Body of pancreas (tissue), 4 donors: ENCODE results near the gene SH3RF2. TPM values are rescaled to one million over a fixed set of nuclear protein-coding genes. Genes with fewer than 3 reads are reported as not detected.

ENCODE experiments used
- ATAC-seq: fragments of 150-250 bp; one replicate; pipeline ENCODE4 v1.9.1; 2016
- DNase-seq, 4 donors: peaks; one replicate each; pipeline ENCODE4 v3.0.0-alpha.2; 2019
- H3K27ac ChIP-seq, 4 donors: fragments of 200-600 bp; sonication (generic); 1 replicate in 3 of 4; 2 replicates in 1 of 4; pipeline versions ENCODE4 v1.5.1 to v1.6.1; 2016 to 2019; ENCODE audit warnings: mild to moderate bottlenecking in 1 of 4, mixed read lengths in 1 of 4, moderate library complexity in 1 of 4
- H3K27me3 ChIP-seq, 2 donors: fragments of 200-600 bp; sonication (generic); one replicate each; pipeline ENCODE4 v1.6.0; 2016; ENCODE audit warnings: mild to moderate bottlenecking in 1 of 2
- H3K36me3 ChIP-seq, 2 donors: fragments of 200-600 bp; sonication (generic); replicated peaks in 1 of 2; 2 replicates each; pipeline ENCODE4 v1.5.1; 2016; ENCODE audit warnings: low read depth in 2 of 2; ENCODE audit not compliant: insufficient read depth in 1 of 2
- H3K4me1 ChIP-seq: fragments of 200-600 bp; sonication (generic); one replicate; pipeline ENCODE4 v1.6.0; 2016
- H3K4me3 ChIP-seq, 2 donors: fragments of 200-600 bp; sonication (generic); 1 replicate in 1 of 2; 2 replicates in 1 of 2; pipeline ENCODE4 v1.5.1; 2016 to 2019
- H3K9me3 ChIP-seq, 3 donors: fragments of 200-600 bp; sonication (generic); 1 replicate in 2 of 3; 2 replicates in 1 of 3; pipeline ENCODE4 v1.5.1; 2016
- POLR2A ChIP-seq, 3 donors: fragments of 450-650 bp; IDR thresholded peaks; one replicate each; pipeline ENCODE4 v1.6.1; 2016; ENCODE audit warnings: antibody characterized with exemption in 3 of 3, mild to moderate bottlenecking in 2 of 3
- WGBS, 2 donors: methylation state at CpG; one replicate each; pipeline ENCODE4 v1.1.5; 2017; 5-methylcytosine and 5-hydroxymethylcytosine counted together
- intact Hi-C: fragments of 100-400 bp; cut with DNase I; formaldehyde crosslinking; loops from one replicate; pipeline ENCODE4 v1.15.1; 2023
- total RNA-seq, 2 donors: library from RNA; depleted of rRNA; stranded (reverse); fragments of >200 nt; gene quantifications; one replicate each; pipeline ENCODE4 v1.1.0, GENCODE V29; 2016
- TF ChIP-seq, protein P1 (sequence below), 7 experiments: fragments of 450-650 bp in 4 of 7; fragments of 200-600 bp in 3 of 7; sonication (generic) in 3 of 7; IDR thresholded peaks; one replicate each; pipeline ENCODE4 v1.5.1; 2016 to 2019; ENCODE audit warnings: antibody characterized with exemption in 7 of 7

The SH3RF2 gene
- total RNA-seq, 2 donors from 2014 or later: 14.8 to 25.7 TPM

GRCh38 chr5:146055432-146055831 lies 119.1 kb downstream of the SH3RF2 start:
- Histone ChIP-seq H3K4me3 (no peak overlapping the region), H3K9me3 (no peaks in the 10 kb centered on the region), H3K36me3 (peaks cover 0 to 1% of the 10 kb centered on the region in 2 donors), H3K27me3 (no peaks in the 10 kb centered on the region), H3K4me1 (no peaks in the 10 kb centered on the region), H3K27ac (no peak overlapping the region)
- intact Hi-C loops: no loop called here
- TF ChIP-seq POLR2A (IDR thresholded peaks at IDR 0.05): no peak
- TF ChIP-seq, protein P1, sequence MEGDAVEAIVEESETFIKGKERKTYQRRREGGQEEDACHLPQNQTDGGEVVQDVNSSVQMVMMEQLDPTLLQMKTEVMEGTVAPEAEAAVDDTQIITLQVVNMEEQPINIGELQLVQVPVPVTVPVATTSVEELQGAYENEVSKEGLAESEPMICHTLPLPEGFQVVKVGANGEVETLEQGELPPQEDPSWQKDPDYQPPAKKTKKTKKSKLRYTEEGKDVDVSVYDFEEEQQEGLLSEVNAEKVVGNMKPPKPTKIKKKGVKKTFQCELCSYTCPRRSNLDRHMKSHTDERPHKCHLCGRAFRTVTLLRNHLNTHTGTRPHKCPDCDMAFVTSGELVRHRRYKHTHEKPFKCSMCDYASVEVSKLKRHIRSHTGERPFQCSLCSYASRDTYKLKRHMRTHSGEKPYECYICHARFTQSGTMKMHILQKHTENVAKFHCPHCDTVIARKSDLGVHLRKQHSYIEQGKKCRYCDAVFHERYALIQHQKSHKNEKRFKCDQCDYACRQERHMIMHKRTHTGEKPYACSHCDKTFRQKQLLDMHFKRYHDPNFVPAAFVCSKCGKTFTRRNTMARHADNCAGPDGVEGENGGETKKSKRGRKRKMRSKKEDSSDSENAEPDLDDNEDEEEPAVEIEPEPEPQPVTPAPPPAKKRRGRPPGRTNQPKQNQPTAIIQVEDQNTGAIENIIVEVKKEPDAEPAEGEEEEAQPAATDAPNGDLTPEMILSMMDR (IDR thresholded peaks at IDR 0.05): no peak
- ATAC-seq (no peak), DNase-seq (no peak)
- 68 to 78% methylated on average over 2 of the region's 2 CpGs for WGBS, 2 donors

DNA sequence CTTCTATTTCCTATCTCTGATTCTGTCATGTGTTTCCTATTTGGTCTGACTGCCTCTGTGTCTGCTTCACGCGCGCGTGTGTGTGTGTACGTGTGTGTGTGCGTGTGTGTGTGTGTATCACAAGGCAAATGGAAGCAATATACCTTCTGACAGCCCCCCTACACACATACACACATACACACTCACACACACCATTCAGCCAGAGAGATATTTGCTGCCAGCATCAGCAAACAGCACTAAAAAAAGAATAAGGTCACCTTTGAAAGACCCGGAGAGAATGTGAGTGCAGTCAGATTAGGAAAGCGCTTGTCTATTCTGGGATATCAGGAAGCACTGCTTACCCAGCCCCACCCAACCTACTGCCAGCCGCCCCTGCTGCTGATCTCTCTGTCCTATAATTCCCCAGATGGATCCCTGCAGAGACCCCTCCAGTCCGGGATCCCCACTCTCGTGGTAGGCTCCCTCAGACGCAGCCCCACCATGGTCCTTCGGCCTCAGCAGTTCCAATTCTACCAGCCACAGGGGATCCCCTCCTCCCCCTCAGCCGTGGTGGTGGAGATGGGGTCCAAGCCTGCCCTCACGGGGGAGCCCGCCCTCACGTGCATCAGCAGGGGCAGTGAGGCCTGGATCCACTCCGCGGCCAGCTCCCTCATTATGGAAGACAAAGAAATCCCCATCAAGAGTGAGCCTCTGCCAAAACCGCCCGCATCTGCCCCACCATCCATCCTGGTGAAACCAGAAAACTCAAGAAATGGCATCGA lies 123.3 kb downstream of the SH3RF2 start:
- DNase-seq (no peak), ATAC-seq (no peak)
- Histone ChIP-seq H3K36me3 (peaks cover 0 to 5% of the 10 kb centered on the region in 2 donors), H3K4me3 (no peak overlapping the region), H3K4me1 (no peaks in the 10 kb centered on the region), H3K27ac (no peak overlapping the region), H3K27me3 (no peaks in the 10 kb centered on the region), H3K9me3 (no peaks in the 10 kb centered on the region)
- 82 to 92% methylated on average over 21 to 22 of the region's 22 CpGs for WGBS, 2 donors
- TF ChIP-seq POLR2A (IDR thresholded peaks at IDR 0.05): no peak
- TF ChIP-seq, protein P1 (IDR thresholded peaks at IDR 0.05): no peak
- intact Hi-C loops: no loop called here

GRCh38 chr5:146060221-146060585 lies 123.8 kb downstream of the SH3RF2 start:
- Histone ChIP-seq H3K9me3 (no peaks in the 10 kb centered on the region), H3K4me1 (no peaks in the 10 kb centered on the region), H3K36me3 (peaks cover 0 to 5% of the 10 kb centered on the region in 2 donors), H3K4me3 (no peak overlapping the region), H3K27me3 (no peaks in the 10 kb centered on the region), H3K27ac (no peak overlapping the region)
- WGBS, 2 donors: 95 to 98% methylated on average over 5 of the region's 5 CpGs
- intact Hi-C loops: no loop called here
- DNase-seq: no peak
- no peak for TF ChIP-seq POLR2A (IDR thresholded peaks at IDR 0.05)
- TF ChIP-seq, protein P1 (IDR thresholded peaks at IDR 0.05): no peak
- ATAC-seq: no peak

DNA sequence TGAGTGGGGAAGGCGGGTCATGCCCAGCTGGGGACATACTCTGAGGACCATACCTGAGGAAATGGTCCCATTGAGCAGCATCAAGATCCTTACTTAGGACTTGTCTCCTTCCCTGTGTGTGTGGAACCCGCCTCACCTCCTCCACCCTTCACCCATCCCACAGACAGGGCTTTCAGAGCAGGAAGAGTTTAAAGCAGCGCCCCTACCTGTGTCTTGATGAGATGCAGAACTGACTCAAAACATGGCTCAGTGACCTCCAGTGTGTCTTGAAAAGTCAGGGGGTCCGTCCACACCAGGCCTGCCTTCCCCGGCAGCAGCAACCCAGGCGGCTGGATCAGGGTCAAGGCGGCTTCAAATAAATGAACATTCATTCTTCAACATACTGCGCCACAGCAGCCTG lies 130.6 kb downstream of the SH3RF2 start:
- H3K27me3 ChIP-seq: no peaks in the 10 kb centered on the region
- no peaks in the 10 kb centered on the region for H3K36me3 ChIP-seq
- H3K4me1 ChIP-seq: no peaks in the 10 kb centered on the region
- intact Hi-C loops: no loop called here
- H3K27ac ChIP-seq: no peak overlapping the region
- ATAC-seq (no peak), DNase-seq (no peak)
- H3K4me3 ChIP-seq: no peak overlapping the region
- TF ChIP-seq POLR2A (IDR thresholded peaks at IDR 0.05): no peak
- TF ChIP-seq, protein P1 (IDR thresholded peaks at IDR 0.05): no peak
- 93 to 96% methylated on average over 8 of the region's 8 CpGs for WGBS, 2 donors
- H3K9me3 ChIP-seq: no peaks in the 10 kb centered on the region

- intact Hi-C loops: no loop called here
- ATAC-seq (peak; percentile 67), DNase-seq (peak; percentile 44 to 70 (median 56))
- Histone ChIP-seq H3K4me1 (no peaks in the 10 kb centered on the region), H3K27me3 (no peaks in the 10 kb centered on the region), H3K9me3 (no peaks in the 10 kb centered on the region), H3K4me3 (no peak overlapping the region), H3K27ac (no peak overlapping the region), H3K36me3 (no peaks in the 10 kb centered on the region)
- TF ChIP-seq, protein P1 (IDR thresholded peaks at IDR 0.05): no peak
- TF ChIP-seq POLR2A (IDR thresholded peaks at IDR 0.05): no peak
- WGBS, 2 donors: 27 to 44% methylated on average over 8 to 9 of the region's 9 CpGs
Observed at GRCh38 chr5:146068206-146068605, 131.8 kb downstream of the SH3RF2 start.
